ENCODE results near the gene CYTH2.
"Not testable (repeated sequence)": the region's sequence is repeated elsewhere in the genome, so short reads cannot be mapped to it uniquely, and the experiment has no call there.

CYTH2 gene

GRCh38 chr19:48518207-48518606 is 49.0 kb downstream of the CYTH2 start:
- H3K4me1 ChIP-seq (ENCODE audit: insufficient read depth, low read length): peaks cover 11% of the 10 kb centered on the region
- no peak for TF ChIP-seq CTCF (IDR thresholded peaks at IDR 0.05; ENCODE audit: borderline replicate concordance, extremely low read depth, low read length, poor library complexity, severe bottlenecking)
- TF ChIP-seq EZH2 (IDR thresholded peaks at IDR 0.05; ENCODE audit: borderline replicate concordance, low read depth, low read length, severe bottlenecking): no peak
- H3K27me3 ChIP-seq (ENCODE audit: insufficient read depth, low read length, poor library complexity): no peaks in the 10 kb centered on the region
- DNase-seq (no peak), ATAC-seq (ENCODE audit: insufficient read depth, low read depth) (no peak)
- no peak overlapping the region for H2AFZ ChIP-seq (ENCODE audit: low read depth, low read length)
- no peak overlapping the region for H3K9ac ChIP-seq (ENCODE audit: low read depth, low read length)
- H3K4me3 ChIP-seq (ENCODE audit: low read depth in 1 of 2, low read length in 2 of 2): no peak overlapping the region
- H3K27ac ChIP-seq (ENCODE audit: low read length): no peak overlapping the region
- no peaks in the 10 kb centered on the region for H3K9me3 ChIP-seq (ENCODE audit: insufficient read depth, low read length, severe bottlenecking)
- H3K4me2 ChIP-seq (ENCODE audit: insufficient read depth, low read length): no peak overlapping the region
- H4K20me1 ChIP-seq (ENCODE audit: insufficient read depth, low read length): no peaks in the 10 kb centered on the region
- H3K36me3 ChIP-seq (ENCODE audit: insufficient read depth, low read length): no peaks in the 10 kb centered on the region
- no peaks in the 10 kb centered on the region for H3K79me2 ChIP-seq (ENCODE audit: insufficient read depth, low read length)

- not testable (repeated sequence) for H4K20me1 ChIP-seq (ENCODE audit: insufficient read depth, low read length); H3K27ac ChIP-seq (ENCODE audit: low read length); H3K9me3 ChIP-seq (ENCODE audit: insufficient read depth, low read length, severe bottlenecking); ATAC-seq (ENCODE audit: insufficient read depth, low read depth); H3K4me3 ChIP-seq (ENCODE audit: low read depth in 1 of 2, low read length in 2 of 2); DNase-seq; H3K79me2 ChIP-seq (ENCODE audit: insufficient read depth, low read length); H2AFZ ChIP-seq (ENCODE audit: low read depth, low read length); H3K27me3 ChIP-seq (ENCODE audit: insufficient read depth, low read length, poor library complexity); H3K4me2 ChIP-seq (ENCODE audit: insufficient read depth, low read length); H3K36me3 ChIP-seq (ENCODE audit: insufficient read depth, low read length); H3K4me1 ChIP-seq (ENCODE audit: insufficient read depth, low read length); H3K9ac ChIP-seq (ENCODE audit: low read depth, low read length)
Observed at GRCh38 chr19:48519426-48519825, 50.3 kb downstream of the CYTH2 start.

GRCh38 chr19:48520134-48520533 is 51.0 kb downstream of the CYTH2 start:
- no peaks in the 10 kb centered on the region for H3K27me3 ChIP-seq (ENCODE audit: insufficient read depth, low read length, poor library complexity)
- no peak overlapping the region for H3K4me3 ChIP-seq (ENCODE audit: low read depth in 1 of 2, low read length in 2 of 2)
- H4K20me1 ChIP-seq (ENCODE audit: insufficient read depth, low read length): no peaks in the 10 kb centered on the region
- H3K36me3 ChIP-seq (ENCODE audit: insufficient read depth, low read length): no peaks in the 10 kb centered on the region
- no peak overlapping the region for H2AFZ ChIP-seq (ENCODE audit: low read depth, low read length)
- TF ChIP-seq EZH2 (IDR thresholded peaks at IDR 0.05; ENCODE audit: borderline replicate concordance, low read depth, low read length, severe bottlenecking) (no peak), CTCF (IDR thresholded peaks at IDR 0.05; ENCODE audit: borderline replicate concordance, extremely low read depth, low read length, poor library complexity, severe bottlenecking) (no peak)
- no peak overlapping the region for H3K27ac ChIP-seq (ENCODE audit: low read length)
- DNase-seq: no peak
- no peak for ATAC-seq (ENCODE audit: insufficient read depth, low read depth)
- H3K9me3 ChIP-seq (ENCODE audit: insufficient read depth, low read length, severe bottlenecking): peaks cover 4% of the 10 kb centered on the region
- no peaks in the 10 kb centered on the region for H3K79me2 ChIP-seq (ENCODE audit: insufficient read depth, low read length)
- no peak overlapping the region for H3K9ac ChIP-seq (ENCODE audit: low read depth, low read length)
- H3K4me2 ChIP-seq (ENCODE audit: insufficient read depth, low read length): no peak overlapping the region
- no peaks in the 10 kb centered on the region for H3K4me1 ChIP-seq (ENCODE audit: insufficient read depth, low read length)

GRCh38 chr19:48524221-48524620 is 55.1 kb downstream of the CYTH2 start:
- Histone ChIP-seq H3K4me1 (ENCODE audit: insufficient read depth, low read length) (no peaks in the 10 kb centered on the region), H3K9me3 (ENCODE audit: insufficient read depth, low read length, severe bottlenecking) (peaks cover 4% of the 10 kb centered on the region), H3K4me2 (ENCODE audit: insufficient read depth, low read length) (no peak overlapping the region), H3K79me2 (ENCODE audit: insufficient read depth, low read length) (no peaks in the 10 kb centered on the region), H3K27ac (ENCODE audit: low read length) (no peak overlapping the region), H2AFZ (ENCODE audit: low read depth, low read length) (no peak overlapping the region), H3K4me3 (ENCODE audit: low read depth in 1 of 2, low read length in 2 of 2) (no peak overlapping the region), H3K9ac (ENCODE audit: low read depth, low read length) (no peak overlapping the region), H3K27me3 (ENCODE audit: insufficient read depth, low read length, poor library complexity) (no peaks in the 10 kb centered on the region), H3K36me3 (ENCODE audit: insufficient read depth, low read length) (no peaks in the 10 kb centered on the region), H4K20me1 (ENCODE audit: insufficient read depth, low read length) (no peaks in the 10 kb centered on the region)
- no peak for TF ChIP-seq CTCF (IDR thresholded peaks at IDR 0.05; ENCODE audit: borderline replicate concordance, extremely low read depth, low read length, poor library complexity, severe bottlenecking)
- ATAC-seq (ENCODE audit: insufficient read depth, low read depth) (no peak), DNase-seq (no peak)
